Hepatocyte (in vitro differentiated cells): ENCODE measurements around the gene EFL1. TPM values are rescaled to one million over a fixed set of nuclear protein-coding genes. Genes with fewer than 3 reads are reported as not detected.
"Not testable (repeated sequence)": the region's sequence is repeated elsewhere in the genome, so short reads cannot be mapped to it uniquely, and the experiment has no call there.

Experiments used
- DNase-seq: peaks from one replicate; pipeline ENCODE4 v3.0.0-alpha.2; 2016; ENCODE audit warnings: low spot score
- H2AFZ ChIP-seq: fragments of 200-600 bp; sonication (generic); 2 replicates; pipeline ENCODE4 v1.6.0; 2016; ENCODE audit warnings: antibody characterized with exemption, mild to moderate bottlenecking
- H3K27ac ChIP-seq: fragments of 200-600 bp; sonication (generic); 2 replicates; pipeline ENCODE4 v1.5.1; 2016; ENCODE audit warnings: mild to moderate bottlenecking
- H3K27me3 ChIP-seq: fragments of 200-600 bp; sonication (generic); 2 replicates; pipeline ENCODE4 v1.6.1; 2016
- H3K36me3 ChIP-seq: fragments of 200-600 bp; sonication (generic); replicated peaks from 2 replicates; pipeline ENCODE4 v1.5.1; 2016; ENCODE audit warnings: low read depth; ENCODE audit not compliant: insufficient read depth
- H3K4me1 ChIP-seq: fragments of 200-600 bp; sonication (generic); 2 replicates; pipeline ENCODE4 v1.5.1; 2016; ENCODE audit warnings: mild to moderate bottlenecking, moderate library complexity; ENCODE audit not compliant: insufficient read depth
- H3K4me2 ChIP-seq: fragments of 200-600 bp; sonication (generic); 2 replicates; pipeline ENCODE4 v1.6.0; 2016
- H3K4me3 ChIP-seq: fragments of 200-600 bp; sonication (generic); 2 replicates; pipeline ENCODE4 v1.5.1; 2016; ENCODE audit warnings: mild to moderate bottlenecking
- H3K79me2 ChIP-seq: fragments of 200-600 bp; sonication (generic); 2 replicates; pipeline ENCODE4 v1.6.0; 2017; ENCODE audit warnings: mild to moderate bottlenecking
- H3K9me2 ChIP-seq: fragments of 200-600 bp; sonication (generic); replicated peaks from 2 replicates; pipeline ENCODE4 v1.6.0; 2017; ENCODE audit warnings: mild to moderate bottlenecking; ENCODE audit not compliant: insufficient read depth
- H3K9me3 ChIP-seq: fragments of 200-600 bp; sonication (generic); 2 replicates; pipeline ENCODE4 v1.5.1; 2016; ENCODE audit warnings: low read depth, mild to moderate bottlenecking
- H4K20me1 ChIP-seq: fragments of 200-600 bp; sonication (generic); 2 replicates; pipeline ENCODE4 v1.6.0; 2016; ENCODE audit warnings: mild to moderate bottlenecking; ENCODE audit not compliant: insufficient read depth, poor library complexity, severe bottlenecking
- CTCF ChIP-seq: fragments of 200-600 bp; sonication (generic); IDR thresholded peaks from 2 replicates; pipeline ENCODE4 v1.5.1; 2016; ENCODE audit warnings: antibody characterized with exemption, mild to moderate bottlenecking; ENCODE audit not compliant: poor library complexity
- EZH2 ChIP-seq: fragments of 200-600 bp; sonication (generic); IDR thresholded peaks from 2 replicates; pipeline ENCODE4 v1.6.1; 2016; ENCODE audit warnings: antibody characterized with exemption, mild to moderate bottlenecking, borderline replicate concordance
- EZH2phosphoT487 ChIP-seq: fragments of 200-600 bp; sonication (generic); IDR thresholded peaks from one replicate; pipeline ENCODE4 v1.6.1; 2018; ENCODE audit warnings: antibody characterized with exemption, mild to moderate bottlenecking, low read depth, moderate library complexity; ENCODE audit not compliant: unreplicated experiment, severe bottlenecking
- WGBS: methylation state at CpG from one replicate; pipeline ENCODE4 v1.1.6; 2016; ENCODE audit warnings: low lambda C conversion rate; ENCODE audit errors: missing lambda C conversion rate; 5-methylcytosine and 5-hydroxymethylcytosine counted together
- polyA plus RNA-seq: library from polyadenylated mRNA; unstranded; fragments of >200 nt; fragmentation: Nextera tagmentation; extraction: Ambion mirVana; gene quantifications from 2 replicates; pipeline ENCODE4 v1.2.1, GENCODE V29; 2016
- total RNA-seq: library from RNA; depleted of rRNA; stranded (reverse); fragments of >200 nt; gene quantifications from 2 replicates; pipeline ENCODE4 v1.2.3, GENCODE V29; 2014

Gene EFL1
- total and polyA plus RNA-seq, 2 experiments from 2014 or later: 11.6 to 19.0 TPM

DNA sequence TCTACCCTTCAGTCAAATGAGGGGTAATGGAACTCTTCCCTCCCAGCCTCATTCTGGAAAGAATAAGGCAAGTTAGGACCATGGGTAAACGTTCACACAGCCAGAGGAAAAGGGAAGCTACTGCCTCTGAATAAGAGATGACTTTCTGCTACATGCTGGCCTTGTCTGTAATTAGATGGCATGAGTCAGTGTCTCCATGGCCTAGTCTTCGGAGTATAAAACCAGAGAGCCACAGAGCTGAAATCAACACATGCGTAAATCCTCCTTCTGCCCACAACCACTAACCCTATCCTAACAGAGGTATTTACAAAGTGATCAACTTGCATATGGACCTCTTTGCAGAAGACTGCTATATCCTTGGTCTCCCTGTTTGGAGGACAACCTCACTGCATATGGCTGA is 14.3 kb downstream of the EFL1 start:
- H4K20me1 ChIP-seq, H3K9me3 ChIP-seq, H3K9me2 ChIP-seq, H3K27me3 ChIP-seq, H2AFZ ChIP-seq, H3K4me1 ChIP-seq, H3K4me3 ChIP-seq, H3K4me2 ChIP-seq, H3K79me2 ChIP-seq, H3K27ac ChIP-seq, DNase-seq, H3K36me3 ChIP-seq: not testable (repeated sequence)
- 95% methylated on average over 3 of the region's 3 CpGs for WGBS

GRCh38 chr15:82245956-82246355 is 16.6 kb downstream of the EFL1 start:
- over 99% methylated on average over 5 of the region's 5 CpGs for WGBS
- H3K9me3 ChIP-seq, H2AFZ ChIP-seq: not testable (repeated sequence)

GRCh38 chr15:82243644-82244043 is 18.9 kb downstream of the EFL1 start:
- not testable (repeated sequence) for H3K79me2 ChIP-seq, H4K20me1 ChIP-seq, H3K27ac ChIP-seq, H3K27me3 ChIP-seq, H2AFZ ChIP-seq, H3K36me3 ChIP-seq, H3K4me2 ChIP-seq, DNase-seq, H3K4me3 ChIP-seq, H3K9me3 ChIP-seq, H3K4me1 ChIP-seq, H3K9me2 ChIP-seq
- 98% methylated on average over 3 of the region's 5 CpGs for WGBS

More at GRCh38 chr15:82245956-82246355, 16.6 kb downstream of the EFL1 start:
- H4K20me1 ChIP-seq, H3K36me3 ChIP-seq, H3K4me1 ChIP-seq, H3K27me3 ChIP-seq, DNase-seq, H3K79me2 ChIP-seq, H3K4me2 ChIP-seq, H3K9me2 ChIP-seq, H3K27ac ChIP-seq, H3K4me3 ChIP-seq: not testable (repeated sequence)

DNA sequence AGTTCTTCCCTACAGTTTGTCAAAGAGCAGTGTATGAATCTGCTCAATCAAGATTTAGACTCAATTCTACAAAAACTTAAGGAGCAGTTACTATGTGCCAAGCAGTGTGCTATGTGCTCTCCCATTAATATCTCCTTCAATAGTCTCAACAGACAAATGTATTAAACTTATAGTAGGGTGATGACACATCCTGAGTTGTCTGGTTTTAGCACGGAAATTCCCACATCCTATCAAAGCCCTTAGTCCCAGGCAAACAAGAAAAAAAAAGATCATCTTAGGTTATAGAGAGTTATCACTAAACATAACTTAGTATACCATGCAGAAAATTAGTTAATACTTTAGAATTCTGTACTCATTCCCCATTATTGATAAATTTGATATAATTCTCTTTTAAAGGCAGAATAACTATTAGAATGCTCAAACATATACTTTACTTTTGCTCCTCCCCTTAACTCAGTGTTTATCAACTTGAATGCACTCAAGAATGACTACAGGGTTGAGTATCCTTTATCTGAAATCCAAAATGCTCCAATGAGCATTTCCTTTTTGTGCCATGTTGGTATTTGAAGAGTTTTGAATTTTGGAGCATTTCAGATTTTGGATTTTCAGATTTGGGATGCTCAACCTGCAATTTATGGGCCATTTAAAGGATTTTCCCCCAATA is 20.6 kb downstream of the EFL1 start:
- H3K27me3 ChIP-seq, H3K27ac ChIP-seq, H3K9me3 ChIP-seq, H3K36me3 ChIP-seq, H3K4me2 ChIP-seq, DNase-seq, H3K9me2 ChIP-seq, H4K20me1 ChIP-seq, H3K79me2 ChIP-seq, H2AFZ ChIP-seq, H3K4me3 ChIP-seq, H3K4me1 ChIP-seq: not testable (repeated sequence)
- 91% methylated on average over 1 of the region's 1 CpG for WGBS

DNA sequence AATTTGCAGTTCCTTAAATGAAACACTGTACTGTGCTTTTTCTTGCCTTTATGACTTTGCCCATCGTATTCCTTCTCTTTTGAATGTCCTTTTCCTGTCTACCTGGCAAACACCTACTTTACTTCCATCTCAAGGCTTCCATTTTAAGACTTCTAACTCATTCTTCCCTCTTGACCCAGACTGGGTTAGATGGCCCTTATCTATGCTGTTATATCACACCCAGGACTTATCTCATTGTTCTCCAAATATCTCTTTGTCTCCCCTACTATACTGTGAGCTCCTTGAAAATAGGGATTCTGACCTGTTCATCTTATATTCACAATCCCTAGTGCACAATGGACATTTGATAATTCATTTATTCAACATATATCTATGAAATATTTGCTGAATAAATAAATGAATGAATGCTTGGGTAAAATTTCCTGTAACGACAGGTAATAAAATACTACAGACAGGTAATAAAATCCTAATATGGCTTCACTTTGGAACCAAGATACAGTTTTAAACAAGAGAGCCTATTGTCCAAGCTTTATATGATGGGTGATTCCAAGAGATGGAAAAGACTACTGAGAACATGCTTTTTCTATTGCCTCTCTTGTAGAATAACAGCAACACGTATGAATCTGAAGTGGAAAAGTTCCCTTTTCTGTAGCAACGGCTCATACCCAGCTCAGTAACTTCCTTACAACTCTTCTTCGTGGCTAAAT is 22.7 kb downstream of the EFL1 start:
- Histone ChIP-seq H2AFZ (no peak overlapping the region), H3K36me3 (no peaks in the 10 kb centered on the region), H3K27ac (no peak overlapping the region), H3K4me2 (no peak overlapping the region), H3K79me2 (no peaks in the 10 kb centered on the region), H3K4me3 (no peak overlapping the region), H4K20me1 (no peaks in the 10 kb centered on the region), H3K9me3 (no peaks in the 10 kb centered on the region), H3K27me3 (no peaks in the 10 kb centered on the region), H3K9me2 (no peaks in the 10 kb centered on the region), H3K4me1 (no peaks in the 10 kb centered on the region)
- DNase-seq: no peak
- WGBS: 84% methylated on average over 5 of the region's 5 CpGs
- TF ChIP-seq EZH2phosphoT487 (no peak), EZH2 (no peak), CTCF (no peak)

DNA sequence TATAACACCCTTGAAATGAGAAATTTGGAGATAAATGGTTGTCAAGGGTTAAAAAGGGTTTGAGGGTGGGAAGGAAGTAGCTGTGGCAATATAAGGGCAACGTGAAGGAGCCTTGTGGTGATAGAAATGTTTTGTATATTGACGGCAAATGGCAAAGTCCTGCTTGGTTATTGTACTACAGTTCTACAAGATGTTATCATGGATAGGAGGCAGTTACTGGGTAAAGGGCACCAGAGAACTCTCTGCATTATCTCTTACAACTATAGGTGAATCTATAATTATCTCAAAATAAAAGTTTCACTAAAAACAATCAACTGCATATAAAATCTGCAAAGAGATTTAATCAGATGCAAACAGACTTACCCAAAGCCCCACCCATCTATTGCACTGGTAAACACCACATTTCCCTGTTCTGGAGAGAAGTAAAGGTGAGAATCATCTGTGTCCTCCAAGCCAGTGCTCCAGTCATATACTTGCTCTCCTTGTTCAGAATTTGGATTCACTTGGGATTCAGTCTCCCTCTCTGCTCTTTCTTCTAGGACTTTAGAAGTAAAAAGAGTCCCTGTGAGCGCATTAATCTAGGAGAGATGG is 24.5 kb downstream of the EFL1 start:
- not testable (repeated sequence) for DNase-seq

More for the DNA sequence above, 24.5 kb downstream of the EFL1 start:
- not testable (repeated sequence) for H3K9me2 ChIP-seq, H3K27me3 ChIP-seq, H3K27ac ChIP-seq, H3K4me1 ChIP-seq, H2AFZ ChIP-seq, H3K79me2 ChIP-seq, H3K4me2 ChIP-seq, H3K36me3 ChIP-seq, H4K20me1 ChIP-seq, H3K9me3 ChIP-seq, H3K4me3 ChIP-seq
- 87% methylated on average over 3 of the region's 3 CpGs for WGBS
